ENCODE results near the gene PLD2.

GRCh38 chr17:4870855-4871254 lies 63.9 kb downstream of the PLD2 start:
- TF ChIP-seq CTCF (IDR thresholded peaks at IDR 0.05) (no peak), POLR2A (IDR thresholded peaks at IDR 0.05) (no peak), POLR2AphosphoS5 (IDR thresholded peaks at IDR 0.05) (no peak)

All from prostate gland (tissue), 2 donors.